A549 (cell line): Measurements from ENCODE around the gene ZCCHC9. TPM values are rescaled to one million over a fixed set of nuclear protein-coding genes. Genes with fewer than 3 reads are reported as not detected.

ENCODE experiments used
- ATAC-seq, 2 experiments: fragments of 200-7000 bp in 1 of 2; fragments of >200 bp in 1 of 2; cut with Nextera tagmentation in 1 of 2; cut with Tn5 transposase in 1 of 2; 3 replicates each; pipeline versions ENCODE4 v1.8.0 to v1.9.1; 2018 to 2020; ENCODE audit warnings: mild to moderate bottlenecking in 1 of 2, moderate library complexity in 1 of 2
- CTCF ChIA-PET: fragments of 300-600 bp; sonication (Branson Sonifier 250); formaldehyde crosslinking; extraction: SDS; loops from one replicate; lab custom pipeline; 2021; ENCODE audit warnings: antibody characterized with exemption, inconsistent platforms; lab: Yijun Ruan, JAX
- POLR2A ChIA-PET: fragments of 350-600 bp; formaldehyde crosslinking; extraction: SDS; loops from one replicate; lab custom pipeline; 2021; ENCODE audit warnings: antibody characterized with exemption, inconsistent platforms; lab: Yijun Ruan, JAX
- DNase-seq, 2 experiments: peaks; one replicate each; pipeline versions ENCODE4 v3.0.0 to v3.0.0-alpha.2; 2011 to 2016; ENCODE audit warnings: low read depth in 1 of 2, low spot score in 1 of 2
- FAIRE-seq: peaks from 2 replicates; lab custom pipeline; 2011; peaks lifted over from hg19 to GRCh38; lab: Jason Lieb, UNC
- H3K27ac ChIP-seq, 2 experiments: fragments of >200 bp; sonication (Bioruptor Twin); formaldehyde crosslinking; 3 replicates each; pipeline ENCODE4 v1.5.1; 2016 to 2017
- H3K4me1 ChIP-seq: fragments of >200 bp; sonication (Bioruptor Twin); formaldehyde crosslinking; 3 replicates; pipeline ENCODE4 v1.6.1; 2016
- H3K4me2 ChIP-seq: fragments of >200 bp; sonication (Bioruptor Twin); formaldehyde crosslinking; 3 replicates; pipeline ENCODE4 v1.6.1; 2016
- H3K4me3 ChIP-seq: fragments of >200 bp; sonication (Bioruptor Twin); formaldehyde crosslinking; 3 replicates; pipeline ENCODE4 v1.5.1; 2016
- H3K9me3 ChIP-seq: fragments of >200 bp; sonication (Bioruptor Twin); formaldehyde crosslinking; 3 replicates; pipeline ENCODE4 v1.6.1; 2016
- BHLHE40 ChIP-seq: IDR thresholded peaks from 2 replicates; pipeline ENCODE4 v1.6.1; 2012; ENCODE audit warnings: low read depth, low read length, inconsistent platforms
- CEBPB ChIP-seq, 2 experiments: fragments of >200 bp in 1 of 2; sonication (Bioruptor Twin) in 1 of 2; formaldehyde crosslinking in 1 of 2; IDR thresholded peaks; 2 replicates each; pipeline ENCODE4 v1.6.1; 2012 to 2016
- CHD2 ChIP-seq: fragments of 150-350 bp; IDR thresholded peaks from 2 replicates; pipeline ENCODE4 v1.6.1; 2014; ENCODE audit warnings: low read length; ENCODE audit not compliant: partially characterized antibody
- EP300 ChIP-seq, 2 experiments: fragments of >200 bp; sonication (Bioruptor Twin); formaldehyde crosslinking; IDR thresholded peaks; 2 replicates in 1 of 2; 3 replicates in 1 of 2; pipeline ENCODE4 v1.6.1; 2016 to 2017
- FOSL2 ChIP-seq, 2 experiments: fragments of 450-650 bp in 1 of 2; fragments of >200 bp in 1 of 2; sonication (Bioruptor Twin) in 1 of 2; formaldehyde crosslinking; IDR thresholded peaks; 2 replicates each; pipeline versions ENCODE4 v1.5.0 to v1.6.1; 2016 to 2020; ENCODE audit warnings: mild to moderate bottlenecking in 1 of 2, moderate library complexity in 1 of 2
- FOXS1 ChIP-seq: fragments of 250-450 bp; sonication (Bioruptor Pico); IDR thresholded peaks from 2 replicates; pipeline ENCODE4 v1.5.0; 2020; ENCODE audit warnings: mild to moderate bottlenecking, moderate library complexity
- HOXB13 ChIP-seq: fragments of 250-450 bp; sonication (Bioruptor Pico); IDR thresholded peaks from 2 replicates; pipeline ENCODE4 v1.5.0; 2020; ENCODE audit warnings: low read depth, mild to moderate bottlenecking, moderate library complexity
- JUNB ChIP-seq: fragments of >200 bp; sonication (Bioruptor Twin); formaldehyde crosslinking; IDR thresholded peaks from 2 replicates; pipeline ENCODE4 v1.6.1; 2016
- KDM5A ChIP-seq: fragments of 200-600 bp; sonication (generic); IDR thresholded peaks from 2 replicates; pipeline ENCODE4 v1.6.1; 2016; ENCODE audit warnings: antibody characterized with exemption, mild to moderate bottlenecking
- MAFK ChIP-seq: fragments of 450-650 bp; IDR thresholded peaks from 2 replicates; pipeline ENCODE4 v1.6.1; 2014; ENCODE audit not compliant: partially characterized antibody
- MYC ChIP-seq: IDR thresholded peaks from 2 replicates; pipeline ENCODE4 v1.6.1; 2012; ENCODE audit warnings: mild to moderate bottlenecking, inconsistent platforms, low read length, improper control_type of control experiment, borderline replicate concordance
- NFE2L2 ChIP-seq: fragments of 150-350 bp; conservative IDR thresholded peaks from 2 replicates; pipeline ENCODE4 v1.6.1; 2014; ENCODE audit warnings: low read length
- NR3C1 ChIP-seq: fragments of >200 bp; sonication (Bioruptor Twin); formaldehyde crosslinking; IDR thresholded peaks from 3 replicates; pipeline ENCODE4 v1.6.1; 2017
- POLR2A ChIP-seq: IDR thresholded peaks from 2 replicates; pipeline ENCODE4 v1.6.1; 2012; ENCODE audit warnings: mild to moderate bottlenecking, low read length
- RARB ChIP-seq: fragments of 250-450 bp; sonication (Bioruptor Pico); IDR thresholded peaks from 2 replicates; pipeline ENCODE4 v1.8.0; 2021; ENCODE audit warnings: mild to moderate bottlenecking, moderate library complexity
- ZC3H11A ChIP-seq: fragments of 450-650 bp; IDR thresholded peaks from 2 replicates; pipeline ENCODE4 v1.6.1; 2014; ENCODE audit warnings: antibody characterized with exemption, mild to moderate bottlenecking
- ZFP36 ChIP-seq: fragments of 450-650 bp; IDR thresholded peaks from 2 replicates; pipeline ENCODE4 v1.6.1; 2014; ENCODE audit warnings: borderline replicate concordance; ENCODE audit not compliant: partially characterized antibody
- ZSCAN20 ChIP-seq: fragments of 250-450 bp; sonication (Bioruptor Pico); IDR thresholded peaks from 2 replicates; pipeline ENCODE4 v1.8.0; 2022; ENCODE audit warnings: mild to moderate bottlenecking, moderate library complexity
- WGBS: methylation state at CpG from one replicate; pipeline ENCODE4 v1.1.6; 2017; ENCODE audit errors: missing lambda C conversion rate; 5-methylcytosine and 5-hydroxymethylcytosine counted together
- polyA plus RNA-seq, 4 experiments: library from polyadenylated mRNA; depleted of rRNA in 3 of 4; stranded (reverse); fragments of >200 nt; fragmentation: RNase III in 1 of 4; extraction: RNeasy Plus Mini Kit Qiagen cat#74134 plus additional on column Dnase treatment in 1 of 4; gene quantifications; 2 replicates in 3 of 4; 3 replicates in 1 of 4; pipeline ENCODE4 v1.2.3, GENCODE V29; 2011 to 2017
- TF ChIP-seq, protein P1 (sequence below): fragments of 450-650 bp; IDR thresholded peaks from 2 replicates; pipeline ENCODE4 v1.6.1; 2014; ENCODE audit warnings: antibody characterized with exemption
- TF ChIP-seq, protein P2 (sequence below): fragments of >200 bp; sonication (Bioruptor Twin); formaldehyde crosslinking; IDR thresholded peaks from 2 replicates; pipeline ENCODE4 v1.6.1; 2016
- TF ChIP-seq, protein P3 (sequence below): fragments of 200-600 bp; sonication (generic); IDR thresholded peaks from 2 replicates; pipeline ENCODE4 v1.6.1; 2016; ENCODE audit warnings: antibody characterized with exemption, mild to moderate bottlenecking, moderate library complexity
- TF ChIP-seq, protein P4 (sequence below): fragments of >200 bp; sonication (Bioruptor Twin); formaldehyde crosslinking; IDR thresholded peaks from 3 replicates; pipeline ENCODE4 v1.5.1; 2016

ZCCHC9 gene
- polyA plus RNA-seq, 2 of the 4 experiments (the other 2 are of a cell fraction), result 24.2 to 44.4 TPM

DNA sequence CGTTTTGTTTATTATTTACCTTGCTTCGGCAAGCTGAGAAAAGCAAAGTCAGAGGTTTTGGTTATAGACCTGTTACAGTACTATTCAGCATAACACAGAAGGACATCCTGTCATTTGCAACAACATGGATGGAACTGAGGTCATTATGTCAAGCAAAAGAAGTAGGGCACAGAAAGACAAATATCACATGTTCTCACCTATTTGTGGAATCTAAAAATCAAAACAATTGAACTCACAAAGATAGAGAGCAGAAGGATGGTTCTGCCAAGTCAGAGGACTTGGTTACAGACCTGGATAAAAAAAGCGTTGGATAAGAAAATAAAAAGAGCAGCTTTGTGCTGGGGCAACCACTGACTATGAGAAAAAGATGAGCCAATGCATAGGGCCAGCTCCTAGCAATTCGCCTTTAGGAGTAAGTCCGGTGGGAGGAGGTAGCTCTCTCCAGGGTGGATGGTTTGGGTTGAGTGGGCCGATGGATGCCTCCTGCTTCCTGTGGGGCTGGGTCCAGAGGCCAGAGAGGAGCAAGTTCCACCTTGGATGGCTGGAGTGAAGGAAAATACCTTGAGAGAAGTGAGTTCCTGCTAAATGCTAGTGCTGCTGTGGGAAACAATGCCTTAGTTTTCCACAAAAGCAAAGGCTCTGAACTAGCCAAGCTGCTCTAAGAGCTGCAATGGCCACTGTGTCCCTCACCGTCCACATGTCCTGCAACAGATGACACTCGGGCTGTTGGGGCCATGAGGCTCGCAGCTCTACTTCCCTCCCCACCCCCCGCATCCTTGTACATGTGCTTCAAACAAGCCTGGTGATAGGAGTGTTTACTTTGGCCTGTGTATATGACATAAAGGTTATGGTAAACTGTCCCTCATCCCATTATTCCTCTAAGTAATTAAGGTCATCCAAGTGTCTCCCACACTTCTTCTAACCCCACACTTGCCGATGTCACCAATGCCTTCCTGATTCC lies 54.2 kb downstream of the ZCCHC9 start:
- Histone ChIP-seq H3K27ac (no peak overlapping the region), H3K4me2 (no peak overlapping the region), H3K9me3 (no peaks in the 10 kb centered on the region), H3K4me3 (no peak overlapping the region), H3K4me1 (0 out of 3 replicates have a peak, but pooled peaks cover 3% of the 10 kb centered on the region)
- no peak for DNase-seq
- no peak for FAIRE-seq
- CTCF ChIA-PET, result interaction anchor here (0.5 kb wide), 1 partner anchor 1045 kb away, joined by 3 read pairs; no protein-coding TSS in a partner anchor
- POLR2A ChIA-PET, result no interaction called here
- WGBS, result 64% methylated on average over 11 of the region's 11 CpGs
- no peak for TF ChIP-seq MYC
- TF ChIP-seq CHD2, result no peak
- no peak for TF ChIP-seq NFE2L2
- no peak for TF ChIP-seq FOXS1 (CRISPR knock-in tag)
- no peak for ATAC-seq

DNA sequence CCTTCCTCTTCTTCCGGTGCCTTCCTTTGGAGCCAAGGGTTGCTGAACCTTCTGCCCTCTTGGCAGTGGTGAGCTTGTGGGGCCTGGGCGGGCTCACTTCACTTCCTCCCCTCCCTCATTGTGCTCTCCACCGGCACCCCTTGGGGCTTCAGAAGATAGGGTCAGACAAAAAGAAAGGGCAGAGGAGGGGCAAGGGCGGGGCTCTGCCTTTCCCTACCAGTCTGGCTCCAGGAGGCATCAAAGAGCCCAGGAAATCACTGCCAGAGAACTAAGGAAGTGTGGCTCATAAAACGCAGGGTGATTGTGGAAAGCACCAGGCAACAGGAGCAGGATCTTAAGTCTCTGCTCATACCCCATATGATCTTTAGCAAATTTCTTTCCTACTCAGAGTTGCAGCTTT lies 57.7 kb downstream of the ZCCHC9 start:
- no peak for TF ChIP-seq KDM5A
- TF ChIP-seq ZC3H11A, result no peak
- TF ChIP-seq, protein P1, sequence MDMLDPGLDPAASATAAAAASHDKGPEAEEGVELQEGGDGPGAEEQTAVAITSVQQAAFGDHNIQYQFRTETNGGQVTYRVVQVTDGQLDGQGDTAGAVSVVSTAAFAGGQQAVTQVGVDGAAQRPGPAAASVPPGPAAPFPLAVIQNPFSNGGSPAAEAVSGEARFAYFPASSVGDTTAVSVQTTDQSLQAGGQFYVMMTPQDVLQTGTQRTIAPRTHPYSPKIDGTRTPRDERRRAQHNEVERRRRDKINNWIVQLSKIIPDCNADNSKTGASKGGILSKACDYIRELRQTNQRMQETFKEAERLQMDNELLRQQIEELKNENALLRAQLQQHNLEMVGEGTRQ, result no peak
- TF ChIP-seq ZFP36, result no peak
- no peak for TF ChIP-seq FOSL2 (IDR thresholded peaks at IDR 0.05)
- TF ChIP-seq FOSL2 (CRISPR knock-in tag; IDR thresholded peaks at IDR 0.05), result no peak
- no peak for TF ChIP-seq ZSCAN20 (CRISPR knock-in tag)
- TF ChIP-seq, all 56 proteins: peak for 0
- Histone ChIP-seq H3K4me1 (peaks cover 8% of the 10 kb centered on the region; the same call in 1 of the 3 replicates), H3K4me2 (no peak overlapping the region), H3K9me3 (no peaks in the 10 kb centered on the region), H3K4me3 (no peak overlapping the region), H3K27ac (no peak overlapping the region)
- DNase-seq (no peak), ATAC-seq (no peak), FAIRE-seq (no peak)
- CTCF ChIA-PET, result no interaction called here
- POLR2A ChIA-PET, result no interaction called here
- 60% methylated on average over 5 of the region's 5 CpGs for WGBS

DNA sequence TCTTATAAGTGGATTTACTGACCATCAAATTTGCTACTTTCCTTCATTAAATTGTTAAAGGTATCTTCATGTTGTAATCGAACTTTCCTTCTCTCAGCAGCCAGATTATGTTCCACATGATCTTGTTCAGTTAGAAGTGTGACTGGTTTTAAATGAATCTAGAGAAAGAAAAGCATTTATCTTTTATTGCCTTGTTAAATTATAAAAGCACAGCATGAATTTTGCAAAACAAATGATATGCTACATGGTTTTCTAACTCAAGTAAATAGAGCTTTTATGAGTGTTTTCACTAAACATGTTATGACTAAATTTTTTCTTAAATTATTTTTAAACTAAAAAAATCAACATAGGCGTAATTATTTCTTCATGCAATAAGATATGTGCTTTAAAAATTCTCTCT lies 58.5 kb downstream of the ZCCHC9 start:
- CTCF ChIA-PET, result no interaction called here
- no peak overlapping the region for H3K4me3 ChIP-seq
- no peak overlapping the region for H3K27ac ChIP-seq
- FAIRE-seq, result no peak
- TF ChIP-seq, protein P2, sequence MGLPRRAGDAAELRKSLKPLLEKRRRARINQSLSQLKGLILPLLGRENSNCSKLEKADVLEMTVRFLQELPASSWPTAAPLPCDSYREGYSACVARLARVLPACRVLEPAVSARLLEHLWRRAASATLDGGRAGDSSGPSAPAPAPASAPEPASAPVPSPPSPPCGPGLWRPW, result no peak
- TF ChIP-seq, all 56 proteins: peak for 0
- WGBS, result 41% methylated on average over 2 of the region's 2 CpGs
- Histone ChIP-seq H3K4me2 (no peak overlapping the region), H3K9me3 (no peaks in the 10 kb centered on the region), H3K4me1 (peaks cover 8% of the 10 kb centered on the region; the same call in 1 of the 3 replicates)
- POLR2A ChIA-PET, result no interaction called here
- ATAC-seq (no peak), DNase-seq (no peak)

DNA sequence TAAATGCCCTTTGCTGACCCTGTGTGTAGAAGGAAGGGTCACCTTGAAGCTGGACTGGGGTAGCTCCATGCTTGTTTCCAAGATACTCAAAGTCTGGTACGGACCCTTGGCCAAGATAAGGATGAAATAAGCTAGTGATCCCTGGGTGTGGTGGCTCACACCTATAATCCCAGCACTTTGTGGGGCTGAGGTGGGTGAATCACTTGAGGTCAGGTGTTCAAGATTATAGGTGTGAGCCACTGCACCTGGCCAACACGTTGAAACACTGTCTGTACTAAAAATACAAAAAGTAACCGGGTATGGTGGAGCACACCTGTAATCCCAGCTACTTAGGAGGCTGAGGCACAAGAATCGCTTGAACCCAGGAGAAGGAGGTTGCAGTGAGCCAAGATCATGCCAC lies 59.3 kb downstream of the ZCCHC9 start:
- POLR2A ChIA-PET, result no interaction called here

More for the DNA sequence above, 59.3 kb downstream of the ZCCHC9 start:
- FAIRE-seq, result no peak
- Histone ChIP-seq H3K4me1 (peaks cover 8% of the 10 kb centered on the region; the same call in 1 of the 3 replicates), H3K4me2 (no peak overlapping the region), H3K27ac (no peak overlapping the region), H3K4me3 (no peak overlapping the region), H3K9me3 (no peaks in the 10 kb centered on the region)
- ATAC-seq, result no peak
- 66% methylated on average over 4 of the region's 4 CpGs for WGBS
- TF ChIP-seq MAFK (no peak), MYC (no peak), CHD2 (no peak), NR3C1 (no peak), CEBPB (IDR thresholded peaks at IDR 0.05) (no peak), RARB (CRISPR knock-in tag) (no peak), HOXB13 (CRISPR knock-in tag) (no peak), ZFP36 (no peak), POLR2A (no peak), EP300 (IDR thresholded peaks at IDR 0.05) (no peak), BHLHE40 (no peak), JUNB (no peak)
- TF ChIP-seq, protein P3, sequence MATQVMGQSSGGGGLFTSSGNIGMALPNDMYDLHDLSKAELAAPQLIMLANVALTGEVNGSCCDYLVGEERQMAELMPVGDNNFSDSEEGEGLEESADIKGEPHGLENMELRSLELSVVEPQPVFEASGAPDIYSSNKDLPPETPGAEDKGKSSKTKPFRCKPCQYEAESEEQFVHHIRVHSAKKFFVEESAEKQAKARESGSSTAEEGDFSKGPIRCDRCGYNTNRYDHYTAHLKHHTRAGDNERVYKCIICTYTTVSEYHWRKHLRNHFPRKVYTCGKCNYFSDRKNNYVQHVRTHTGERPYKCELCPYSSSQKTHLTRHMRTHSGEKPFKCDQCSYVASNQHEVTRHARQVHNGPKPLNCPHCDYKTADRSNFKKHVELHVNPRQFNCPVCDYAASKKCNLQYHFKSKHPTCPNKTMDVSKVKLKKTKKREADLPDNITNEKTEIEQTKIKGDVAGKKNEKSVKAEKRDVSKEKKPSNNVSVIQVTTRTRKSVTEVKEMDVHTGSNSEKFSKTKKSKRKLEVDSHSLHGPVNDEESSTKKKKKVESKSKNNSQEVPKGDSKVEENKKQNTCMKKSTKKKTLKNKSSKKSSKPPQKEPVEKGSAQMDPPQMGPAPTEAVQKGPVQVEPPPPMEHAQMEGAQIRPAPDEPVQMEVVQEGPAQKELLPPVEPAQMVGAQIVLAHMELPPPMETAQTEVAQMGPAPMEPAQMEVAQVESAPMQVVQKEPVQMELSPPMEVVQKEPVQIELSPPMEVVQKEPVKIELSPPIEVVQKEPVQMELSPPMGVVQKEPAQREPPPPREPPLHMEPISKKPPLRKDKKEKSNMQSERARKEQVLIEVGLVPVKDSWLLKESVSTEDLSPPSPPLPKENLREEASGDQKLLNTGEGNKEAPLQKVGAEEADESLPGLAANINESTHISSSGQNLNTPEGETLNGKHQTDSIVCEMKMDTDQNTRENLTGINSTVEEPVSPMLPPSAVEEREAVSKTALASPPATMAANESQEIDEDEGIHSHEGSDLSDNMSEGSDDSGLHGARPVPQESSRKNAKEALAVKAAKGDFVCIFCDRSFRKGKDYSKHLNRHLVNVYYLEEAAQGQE, result no peak
- TF ChIP-seq, protein P4, sequence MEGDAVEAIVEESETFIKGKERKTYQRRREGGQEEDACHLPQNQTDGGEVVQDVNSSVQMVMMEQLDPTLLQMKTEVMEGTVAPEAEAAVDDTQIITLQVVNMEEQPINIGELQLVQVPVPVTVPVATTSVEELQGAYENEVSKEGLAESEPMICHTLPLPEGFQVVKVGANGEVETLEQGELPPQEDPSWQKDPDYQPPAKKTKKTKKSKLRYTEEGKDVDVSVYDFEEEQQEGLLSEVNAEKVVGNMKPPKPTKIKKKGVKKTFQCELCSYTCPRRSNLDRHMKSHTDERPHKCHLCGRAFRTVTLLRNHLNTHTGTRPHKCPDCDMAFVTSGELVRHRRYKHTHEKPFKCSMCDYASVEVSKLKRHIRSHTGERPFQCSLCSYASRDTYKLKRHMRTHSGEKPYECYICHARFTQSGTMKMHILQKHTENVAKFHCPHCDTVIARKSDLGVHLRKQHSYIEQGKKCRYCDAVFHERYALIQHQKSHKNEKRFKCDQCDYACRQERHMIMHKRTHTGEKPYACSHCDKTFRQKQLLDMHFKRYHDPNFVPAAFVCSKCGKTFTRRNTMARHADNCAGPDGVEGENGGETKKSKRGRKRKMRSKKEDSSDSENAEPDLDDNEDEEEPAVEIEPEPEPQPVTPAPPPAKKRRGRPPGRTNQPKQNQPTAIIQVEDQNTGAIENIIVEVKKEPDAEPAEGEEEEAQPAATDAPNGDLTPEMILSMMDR, result no peak
- CTCF ChIA-PET, result no interaction called here
- no peak for DNase-seq
